GM10266 (cell line): ENCODE measurements around the gene MLPH.

Experiments used
- DNase-seq: peaks from one replicate; pipeline ENCODE4 v3.0.0; 2012; ENCODE audit errors: extremely low spot score
- CTCF ChIP-seq: IDR thresholded peaks from 2 replicates; pipeline ENCODE4 v1.5.1; 2012; ENCODE audit warnings: mild to moderate bottlenecking, low read depth; ENCODE audit not compliant: control insufficient read depth, insufficient read depth; ENCODE audit errors: missing control alignments

The MLPH gene

GRCh38 chr2:237539681-237540080, 52.6 kb downstream of the MLPH start:
- DNase-seq: no peak
- TF ChIP-seq CTCF: no peak

DNA sequence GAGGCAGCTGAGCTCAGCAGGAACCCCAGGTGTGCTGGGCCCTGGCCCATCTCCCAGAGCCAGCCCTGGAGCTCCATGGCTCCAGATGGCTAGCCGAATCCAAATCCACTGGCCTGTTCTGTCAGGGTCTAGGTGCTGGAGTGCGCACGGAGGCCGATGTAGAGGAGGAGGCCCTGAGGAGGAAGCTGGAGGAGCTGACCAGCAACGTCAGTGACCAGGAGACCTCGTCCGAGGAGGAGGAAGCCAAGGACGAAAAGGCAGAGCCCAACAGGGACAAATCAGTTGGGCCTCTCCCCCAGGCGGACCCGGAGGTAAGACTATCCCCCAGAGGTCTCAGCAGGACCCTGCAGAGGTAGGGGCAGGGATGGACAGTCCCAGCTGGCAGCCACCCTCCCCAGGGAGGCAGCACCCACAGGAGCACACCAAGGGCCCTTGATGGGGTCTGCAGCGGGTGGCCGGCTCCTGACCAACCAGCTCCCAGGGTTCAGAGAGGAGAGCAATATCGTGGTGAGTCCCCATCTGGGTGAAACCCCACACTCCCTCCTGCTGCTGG, 53.2 kb downstream of the MLPH start:
- no peak for TF ChIP-seq CTCF
- no peak for DNase-seq

DNA sequence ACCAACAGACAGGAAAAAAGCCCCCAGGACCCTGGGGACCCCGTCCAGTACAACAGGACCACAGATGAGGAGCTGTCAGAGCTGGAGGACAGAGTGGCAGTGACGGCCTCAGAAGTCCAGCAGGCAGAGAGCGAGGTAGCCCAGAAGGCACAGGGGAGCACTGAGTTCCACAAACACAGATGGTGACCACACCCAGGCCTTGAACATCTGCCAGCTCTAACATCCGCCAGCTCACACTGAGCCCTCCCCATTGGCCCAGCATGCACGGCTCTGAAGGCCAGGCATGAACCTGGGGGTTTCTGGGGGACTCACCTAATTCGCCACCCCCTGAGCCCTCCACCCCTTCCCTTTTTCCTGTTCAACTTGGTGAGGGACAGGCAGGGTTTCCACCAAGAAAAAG, 53.8 kb downstream of the MLPH start:
- no peak for DNase-seq
- TF ChIP-seq CTCF: no peak

- no peak for TF ChIP-seq CTCF
- DNase-seq: no peak
These were observed 54.2 kb downstream of the MLPH start for GRCh38 chr2:237541243-237541642.

GRCh38 chr2:237542001-237542704, 55.1 kb downstream of the MLPH start:
- TF ChIP-seq CTCF: no peak
- DNase-seq: no peak

DNA sequence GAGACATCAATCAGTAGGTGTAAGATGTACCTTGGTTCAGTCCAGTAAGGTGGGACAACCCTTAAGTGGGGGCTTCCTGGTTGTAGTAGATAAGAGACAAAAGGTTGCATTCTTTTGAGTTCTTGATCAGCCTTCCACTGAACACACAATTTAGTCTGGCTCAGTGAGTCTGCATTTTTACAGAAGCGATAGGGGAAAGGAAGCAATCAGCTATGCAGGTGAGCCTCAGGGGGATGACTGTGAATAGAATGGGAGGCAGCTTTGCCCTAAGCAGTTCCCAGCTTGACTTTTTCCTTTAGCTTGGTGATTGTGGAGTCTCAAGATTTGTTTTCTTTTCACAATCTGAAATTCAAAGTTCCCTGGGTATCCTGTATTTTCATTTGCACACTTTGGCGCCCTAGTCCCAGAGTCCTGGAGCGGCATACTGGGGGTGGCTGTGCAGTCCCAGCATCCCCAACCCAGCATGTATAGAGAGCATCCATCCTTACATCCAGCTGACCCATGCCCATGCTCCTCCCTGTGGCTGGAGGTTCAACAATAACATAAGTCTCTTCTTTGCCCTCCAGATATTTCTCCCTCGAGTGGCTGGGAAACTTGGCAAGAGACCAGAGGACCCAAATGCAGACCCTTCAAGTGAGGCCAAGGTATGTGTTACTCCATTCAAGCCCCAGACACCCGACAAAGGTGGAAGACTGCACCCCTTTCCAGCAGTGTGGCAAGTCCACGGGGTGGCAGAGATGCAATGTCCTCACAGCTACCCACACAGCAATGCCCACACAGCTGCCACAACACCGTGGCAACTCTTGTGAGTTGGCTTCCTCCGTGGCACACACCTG, 59.2 kb downstream of the MLPH start:
- no peak for TF ChIP-seq CTCF
- DNase-seq: no peak
